ENCODE results near the gene HOXA3. TPM values are rescaled to one million over a fixed set of nuclear protein-coding genes. Genes with fewer than 3 reads are reported as not detected.

HOXA3 gene
- total and polyA plus RNA-seq, 9 of the 15 experiments (the other 6 are each of a cell fraction or from before 2014, with no cell fraction given), result 0.04 to 0.13 TPM; not detected in 7

GRCh38 chr7:27110186-27111031, 42.0 kb downstream of the HOXA3 start:
- Histone ChIP-seq H3K9me3 (replicated peaks; ENCODE audit: control insufficient read depth, insufficient read depth, low read depth, low read length) (no peaks in the 10 kb centered on the region), H3K79me2 (ENCODE audit: control insufficient read depth, insufficient read depth, low read length) (no peaks in the 10 kb centered on the region)
- POLR2A ChIA-PET, result no interaction called here
- TF ChIP-seq RAD51 (IDR thresholded peaks at IDR 0.05; ENCODE audit: borderline replicate concordance, low read depth), result peak; percentile 33; the same call in 1 of the 2 replicates
- TF ChIP-seq ZNF589 (CRISPR knock-in tag; IDR thresholded peaks at IDR 0.05; ENCODE audit: low read depth), result no peak
- no peak for TF ChIP-seq AFF4 (CRISPR knock-in tag; IDR thresholded peaks at IDR 0.05)
- no peak for TF ChIP-seq U2AF1 (optimal IDR thresholded peaks at IDR 0.05; ENCODE audit: low read depth, low read length)
- TF ChIP-seq USF2 (CRISPR knock-in tag; IDR thresholded peaks at IDR 0.05), result peak; percentile 73
- no peak for TF ChIP-seq SAP30 (IDR thresholded peaks at IDR 0.05; ENCODE audit: borderline replicate concordance, insufficient read depth, low read depth, low read length, poor library complexity, severe bottlenecking)
- TF ChIP-seq USF1 (CRISPR knock-in tag; IDR thresholded peaks at IDR 0.05), result peak; percentile 42; the same call in 1 of the 2 replicates
- TF ChIP-seq ZBTB33 (CRISPR knock-in tag; IDR thresholded peaks at IDR 0.05), result no peak
- TF ChIP-seq CHD1 (IDR thresholded peaks at IDR 0.05; ENCODE audit: low read length), result no peak

More at GRCh38 chr7:27110186-27111031, 42.0 kb downstream of the HOXA3 start:
- no peaks in the 10 kb centered on the region for H3K9me1 ChIP-seq (ENCODE audit: control insufficient read depth, insufficient read depth, low read length)
- H3K4me2 ChIP-seq (ENCODE audit: insufficient read depth, low read length), result no peak overlapping the region
- H3K9ac ChIP-seq (ENCODE audit: insufficient read depth in 1 of 2, low read depth in 2 of 2, low read length in 2 of 2), result no peak overlapping the region
- H3K27ac ChIP-seq (ENCODE audit: extremely low read depth, low read depth, low read length), result no peak overlapping the region
- DNase-seq (ENCODE audit: extremely low read depth in 1 of 4, low spot score in 3 of 4) (no peak), ATAC-seq (no peak), FAIRE-seq (no peak)
- no peak overlapping the region for H2AFZ ChIP-seq (ENCODE audit: low read depth, low read length)
- no TSS peak for BruUV-seq (replicated peaks)
- CTCF ChIA-PET (ENCODE audit: low intra/inter-chr PET ratio), result no interaction called here
- 0 out of 2 replicates have a peak, but pooled peaks cover 6% of the 10 kb centered on the region for H4K20me1 ChIP-seq (replicated peaks; ENCODE audit: control insufficient read depth, insufficient read depth, low read length)
- no peak overlapping the region for H3K4me3 ChIP-seq
- 49% methylated on average over 31 of the region's 66 CpGs for WGBS (ENCODE audit: insufficient coverage, low coverage, missing lambda C conversion rate)
- intact Hi-C loops (cut with micrococcal nuclease) (no loop called here), in situ Hi-C loops (cut with MboI) (no loop called here)
- H3K36me3 ChIP-seq (ENCODE audit: control insufficient read depth, insufficient read depth, low read length), result no peaks in the 10 kb centered on the region
- peaks cover 0 to 24% of the 10 kb centered on the region in 2 experiments; a peak in 2 of 5 replicates for H3K4me1 ChIP-seq (replicated peaks in 1 of 2; ENCODE audit: control insufficient read depth in 2 of 2, insufficient read depth in 2 of 2, low read length in 2 of 2)
- peaks cover 51 to 66% of the 10 kb centered on the region in 2 experiments; a peak in 4 of 5 replicates for H3K27me3 ChIP-seq (ENCODE audit: control insufficient read depth in 2 of 2, insufficient read depth in 2 of 2, low read length in 2 of 2)

Measured in K562 (cell line).